Fibroblast of lung (primary cell): ENCODE measurements around the gene LMX1A. TPM values are rescaled to one million over a fixed set of nuclear protein-coding genes. Genes with fewer than 3 reads are reported as not detected.

ENCODE experiments used
- DNase-seq, 2 donors: peaks; one replicate each; pipeline versions ENCODE4 v3.0.0 to v3.0.0-alpha.2; 2010; ENCODE audit warnings: low read depth in 2 of 2
- H2AFZ ChIP-seq: 2 replicates; pipeline ENCODE4 v1.5.1; 2012; ENCODE audit warnings: low read length, control low read depth, inconsistent platforms
- H3K27ac ChIP-seq: 2 replicates; pipeline ENCODE4 v1.5.1; 2011; ENCODE audit warnings: low read length, control low read depth; ENCODE audit not compliant: insufficient read depth
- H3K27me3 ChIP-seq: 2 replicates; pipeline ENCODE4 v1.5.1; 2011; ENCODE audit warnings: mild to moderate bottlenecking, low read length; ENCODE audit not compliant: control insufficient read depth, insufficient read depth
- H3K36me3 ChIP-seq: 2 replicates; pipeline ENCODE4 v1.5.1; 2011; ENCODE audit warnings: low read length; ENCODE audit not compliant: control insufficient read depth, insufficient read depth
- H3K4me1 ChIP-seq: 2 replicates; pipeline ENCODE4 v1.5.1; 2011; ENCODE audit warnings: low read length; ENCODE audit not compliant: control insufficient read depth, insufficient read depth; ENCODE audit errors: extremely low read depth
- H3K4me2 ChIP-seq: 2 replicates; pipeline ENCODE4 v1.5.1; 2011; ENCODE audit warnings: low read length, control low read depth; ENCODE audit not compliant: insufficient read depth; ENCODE audit errors: extremely low read depth
- H3K4me3 ChIP-seq, 4 experiments: fragments of 200-600 bp in 1 of 4; sonication (generic) in 1 of 4; replicated peaks in 1 of 4; 2 replicates each; pipeline ENCODE4 v1.5.1; 2011 to 2016; ENCODE audit warnings: low read length in 4 of 4, low read depth in 3 of 4, mild to moderate bottlenecking in 3 of 4, control low read depth in 2 of 4, inconsistent platforms in 1 of 4, mixed read lengths in 1 of 4; ENCODE audit not compliant: insufficient read depth in 1 of 4; ENCODE audit errors: control extremely low read depth in 1 of 4
- H3K79me2 ChIP-seq: 2 replicates; pipeline ENCODE4 v1.5.1; 2012; ENCODE audit warnings: mild to moderate bottlenecking, low read length, inconsistent platforms; ENCODE audit not compliant: control insufficient read depth, insufficient read depth
- H3K9ac ChIP-seq: 2 replicates; pipeline ENCODE4 v1.5.1; 2011; ENCODE audit warnings: mild to moderate bottlenecking, low read length, control low read depth; ENCODE audit not compliant: insufficient read depth
- H3K9me3 ChIP-seq: 2 replicates; pipeline ENCODE4 v1.5.1; 2012; ENCODE audit warnings: low read depth, low read length; ENCODE audit not compliant: control insufficient read depth, insufficient read depth
- H4K20me1 ChIP-seq: 2 replicates; pipeline ENCODE4 v1.5.1; 2011; ENCODE audit warnings: low read length; ENCODE audit not compliant: control insufficient read depth, insufficient read depth; ENCODE audit errors: extremely low read depth
- EZH2 ChIP-seq: IDR thresholded peaks from 2 replicates; pipeline ENCODE4 v1.5.1; 2012; ENCODE audit warnings: low read length, control low read depth, mild to moderate bottlenecking; ENCODE audit errors: missing control alignments
- polyA plus RNA-seq, 2 donors: library from polyadenylated mRNA; depleted of rRNA in 1 of 2; stranded (reverse) in 1 of 2; unstranded in 1 of 2; fragments of >200 nt; gene quantifications; 2 replicates each; pipeline ENCODE4 v1.2.1, GENCODE V29; 2011 to 2012; ENCODE audit warnings: missing spikeins in 1 of 2
- total RNA-seq: library from RNA; depleted of rRNA; stranded (reverse); fragments of >200 nt; gene quantifications from 2 replicates; pipeline ENCODE4 v1.2.1, GENCODE V29; 2014
- TF ChIP-seq, protein P1 (sequence below), 2 donors: IDR thresholded peaks in 1 of 2; conservative IDR thresholded peaks in 1 of 2; 1 replicate in 1 of 2; 2 replicates in 1 of 2; pipeline ENCODE4 v1.5.1; 2011 to 2012; ENCODE audit warnings: low read length in 2 of 2, control low read depth in 1 of 2, inconsistent platforms in 1 of 2, low read depth in 1 of 2, mild to moderate bottlenecking in 1 of 2

The LMX1A gene
- total and polyA plus RNA-seq, 2 donors (not counting 1 experiment from before 2014, with no cell fraction given): not detected

DNA sequence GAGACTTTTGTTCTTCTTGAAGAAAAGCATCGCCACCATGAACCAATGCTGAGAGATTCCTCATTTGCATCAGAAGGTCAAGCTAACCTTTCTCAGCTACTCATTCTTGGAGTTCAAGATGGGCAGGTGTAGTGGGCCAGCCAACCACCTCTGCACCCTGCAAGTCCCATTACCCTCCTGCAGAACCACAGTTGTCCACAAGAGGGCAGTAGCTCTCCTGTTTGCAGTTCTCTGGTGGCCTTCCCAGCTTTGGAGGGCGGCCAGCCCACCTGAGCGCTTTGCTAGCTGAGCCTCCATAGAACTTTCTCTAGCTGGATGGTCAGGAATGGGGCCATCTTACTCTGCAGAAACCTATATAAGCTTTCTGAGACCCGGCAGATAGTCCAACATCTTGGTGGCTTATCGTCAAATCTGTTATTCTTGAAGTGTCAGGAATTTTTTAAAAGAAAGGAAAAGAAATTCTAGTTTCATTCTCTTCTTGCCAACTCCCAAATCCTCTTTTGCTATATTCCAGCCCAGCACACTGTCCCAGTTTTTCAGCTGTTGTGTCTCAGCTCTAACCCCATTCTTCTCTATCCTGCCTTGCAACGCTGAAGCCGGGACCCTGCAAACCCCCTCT lies 11.0 kb upstream of the LMX1A start:
- H3K9ac ChIP-seq: no peak overlapping the region
- no peak overlapping the region for H3K4me3 ChIP-seq
- no peaks in the 10 kb centered on the region for H3K9me3 ChIP-seq
- H3K27me3 ChIP-seq: peaks cover 4% of the 10 kb centered on the region
- no peak for TF ChIP-seq EZH2
- TF ChIP-seq, protein P1, sequence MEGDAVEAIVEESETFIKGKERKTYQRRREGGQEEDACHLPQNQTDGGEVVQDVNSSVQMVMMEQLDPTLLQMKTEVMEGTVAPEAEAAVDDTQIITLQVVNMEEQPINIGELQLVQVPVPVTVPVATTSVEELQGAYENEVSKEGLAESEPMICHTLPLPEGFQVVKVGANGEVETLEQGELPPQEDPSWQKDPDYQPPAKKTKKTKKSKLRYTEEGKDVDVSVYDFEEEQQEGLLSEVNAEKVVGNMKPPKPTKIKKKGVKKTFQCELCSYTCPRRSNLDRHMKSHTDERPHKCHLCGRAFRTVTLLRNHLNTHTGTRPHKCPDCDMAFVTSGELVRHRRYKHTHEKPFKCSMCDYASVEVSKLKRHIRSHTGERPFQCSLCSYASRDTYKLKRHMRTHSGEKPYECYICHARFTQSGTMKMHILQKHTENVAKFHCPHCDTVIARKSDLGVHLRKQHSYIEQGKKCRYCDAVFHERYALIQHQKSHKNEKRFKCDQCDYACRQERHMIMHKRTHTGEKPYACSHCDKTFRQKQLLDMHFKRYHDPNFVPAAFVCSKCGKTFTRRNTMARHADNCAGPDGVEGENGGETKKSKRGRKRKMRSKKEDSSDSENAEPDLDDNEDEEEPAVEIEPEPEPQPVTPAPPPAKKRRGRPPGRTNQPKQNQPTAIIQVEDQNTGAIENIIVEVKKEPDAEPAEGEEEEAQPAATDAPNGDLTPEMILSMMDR (conservative IDR thresholded peaks at IDR 0.05 in 1 of 2, IDR thresholded peaks at IDR 0.05 in 1 of 2; ENCODE audit: low read depth in 1 of 2, low read length in 2 of 2): peak; percentile 95 to 97
- no peaks in the 10 kb centered on the region for H3K4me1 ChIP-seq
- H3K36me3 ChIP-seq: no peaks in the 10 kb centered on the region
- H4K20me1 ChIP-seq: no peaks in the 10 kb centered on the region
- no peak overlapping the region for H2AFZ ChIP-seq
- no peak overlapping the region for H3K27ac ChIP-seq
- no peaks in the 10 kb centered on the region for H3K79me2 ChIP-seq
- H3K4me2 ChIP-seq: no peak overlapping the region
- DNase-seq: peak; percentile 55 to 66

GRCh38 chr1:165365341-165365740 lies 8.8 kb upstream of the LMX1A start:
- no peaks in the 10 kb centered on the region for H3K4me1 ChIP-seq
- H3K4me2 ChIP-seq: no peak overlapping the region
- no peaks in the 10 kb centered on the region for H4K20me1 ChIP-seq
- H2AFZ ChIP-seq: no peak overlapping the region
- H3K9me3 ChIP-seq: no peaks in the 10 kb centered on the region
- H3K9ac ChIP-seq: no peak overlapping the region
- no peak for DNase-seq
- H3K79me2 ChIP-seq: no peaks in the 10 kb centered on the region
- peaks cover 3% of the 10 kb centered on the region for H3K27me3 ChIP-seq
- H3K27ac ChIP-seq: no peak overlapping the region
- H3K36me3 ChIP-seq: no peaks in the 10 kb centered on the region
- no peak for TF ChIP-seq EZH2
- TF ChIP-seq, protein P1 (conservative IDR thresholded peaks at IDR 0.05 in 1 of 2, IDR thresholded peaks at IDR 0.05 in 1 of 2; ENCODE audit: low read depth in 1 of 2, low read length in 2 of 2): no peak
- H3K4me3 ChIP-seq: no peak overlapping the region

DNA sequence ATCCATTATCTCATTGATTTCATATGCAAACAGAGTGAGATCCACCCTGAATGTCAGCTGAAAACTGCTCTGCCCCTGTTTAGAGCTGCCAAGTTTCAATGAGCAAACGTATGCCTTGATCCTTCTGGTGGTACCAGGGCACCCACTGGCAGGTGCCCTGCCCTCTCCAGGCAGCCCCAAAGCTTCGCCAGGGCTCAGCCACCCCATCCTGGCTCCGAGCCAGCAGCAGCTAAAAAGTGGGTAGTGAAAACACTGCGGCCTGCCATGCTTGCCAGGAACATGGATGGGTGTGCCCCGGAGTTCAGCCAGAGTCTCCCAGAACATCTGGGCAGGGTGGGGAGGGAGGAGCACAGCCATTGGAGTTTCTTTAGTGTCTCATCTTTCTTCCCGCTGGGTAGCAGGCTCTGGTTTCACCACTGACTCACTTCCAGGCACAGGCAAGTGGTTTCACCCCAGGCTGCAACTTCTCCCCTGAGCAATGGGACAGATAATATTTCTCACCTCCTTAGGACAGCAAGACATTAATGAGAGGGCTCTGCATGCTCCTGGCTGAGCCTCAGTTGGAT lies 8.1 kb upstream of the LMX1A start:
- H3K9me3 ChIP-seq: no peaks in the 10 kb centered on the region
- peaks cover 3% of the 10 kb centered on the region for H3K27me3 ChIP-seq
- no peaks in the 10 kb centered on the region for H3K79me2 ChIP-seq
- TF ChIP-seq, protein P1 (conservative IDR thresholded peaks at IDR 0.05 in 1 of 2, IDR thresholded peaks at IDR 0.05 in 1 of 2; ENCODE audit: low read depth in 1 of 2, low read length in 2 of 2): no peak
- TF ChIP-seq EZH2: no peak
- H3K4me3 ChIP-seq: no peak overlapping the region
- no peak overlapping the region for H3K9ac ChIP-seq
- no peak overlapping the region for H2AFZ ChIP-seq
- H3K27ac ChIP-seq: no peak overlapping the region
- H4K20me1 ChIP-seq: no peaks in the 10 kb centered on the region
- H3K36me3 ChIP-seq: no peaks in the 10 kb centered on the region
- peak in 1 of 2 donors; percentile 37 for DNase-seq
- no peaks in the 10 kb centered on the region for H3K4me1 ChIP-seq
- H3K4me2 ChIP-seq: no peak overlapping the region
